Activated naive CD8-positive, alpha-beta T cell treated with anti-CD3 and anti-CD28 coated beads, Interleukin-2, amount 50 U/mL, for 16 hours (primary cell): ENCODE measurements around the gene NCCRP1.
"Not testable (repeated sequence)": the region's sequence is repeated elsewhere in the genome, so short reads cannot be mapped to it uniquely, and the experiment has no call there.

Source experiments
- DNase-seq: peaks from one replicate; pipeline ENCODE4 v3.0.0-alpha.2; 2020; ENCODE audit warnings: low read depth, low spot score

Gene NCCRP1

GRCh38 chr19:39208175-39208795 is 11.5 kb downstream of the NCCRP1 start:
- no peak for DNase-seq

DNA sequence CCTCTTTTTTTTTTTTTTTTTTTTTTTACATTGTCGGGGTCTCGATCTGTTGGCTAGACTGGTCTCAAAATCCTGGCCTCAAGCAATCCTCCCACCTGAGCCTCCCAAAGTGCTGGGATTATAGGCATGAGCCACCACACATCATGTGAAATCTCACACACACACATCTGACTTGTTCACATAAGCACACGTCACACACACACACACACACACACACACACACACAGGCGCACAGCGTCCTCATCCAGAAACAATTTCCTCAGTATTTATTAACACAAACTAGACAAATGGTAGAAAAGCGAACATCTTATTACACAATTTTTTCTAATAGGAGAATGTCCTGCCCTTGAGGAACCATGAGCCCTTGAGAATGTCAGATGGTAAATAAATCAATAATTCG is 12.4 kb downstream of the NCCRP1 start:
- no peak for DNase-seq

GRCh38 chr19:39211731-39212374 is 15.1 kb downstream of the NCCRP1 start:
- DNase-seq = no peak

- DNase-seq = peak; percentile 21
Observed at GRCh38 chr19:39212375-39212742, 15.6 kb downstream of the NCCRP1 start.

- DNase-seq = not testable (repeated sequence)
Observed at GRCh38 chr19:39215323-39215722, 18.6 kb downstream of the NCCRP1 start.

DNA sequence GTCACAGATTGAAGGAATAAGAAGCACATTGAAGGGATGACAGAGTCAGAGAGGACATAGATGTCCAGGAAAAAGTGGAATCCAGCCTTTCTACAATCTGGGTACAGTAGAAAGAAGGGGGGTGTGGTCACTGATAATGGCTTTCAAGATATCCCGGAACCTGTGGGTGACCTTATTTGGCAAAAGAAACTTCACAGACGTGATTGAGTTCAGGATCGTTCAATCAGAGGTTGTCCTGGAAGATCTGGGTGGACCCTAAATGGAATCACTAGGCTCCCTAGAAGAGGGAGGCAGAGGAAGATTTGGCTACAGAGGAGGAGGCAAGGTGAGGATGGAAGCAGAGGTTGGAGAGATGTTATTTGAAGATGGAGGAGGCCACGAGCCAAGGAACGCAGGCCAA is 20.3 kb downstream of the NCCRP1 start:
- DNase-seq = no peak

DNA sequence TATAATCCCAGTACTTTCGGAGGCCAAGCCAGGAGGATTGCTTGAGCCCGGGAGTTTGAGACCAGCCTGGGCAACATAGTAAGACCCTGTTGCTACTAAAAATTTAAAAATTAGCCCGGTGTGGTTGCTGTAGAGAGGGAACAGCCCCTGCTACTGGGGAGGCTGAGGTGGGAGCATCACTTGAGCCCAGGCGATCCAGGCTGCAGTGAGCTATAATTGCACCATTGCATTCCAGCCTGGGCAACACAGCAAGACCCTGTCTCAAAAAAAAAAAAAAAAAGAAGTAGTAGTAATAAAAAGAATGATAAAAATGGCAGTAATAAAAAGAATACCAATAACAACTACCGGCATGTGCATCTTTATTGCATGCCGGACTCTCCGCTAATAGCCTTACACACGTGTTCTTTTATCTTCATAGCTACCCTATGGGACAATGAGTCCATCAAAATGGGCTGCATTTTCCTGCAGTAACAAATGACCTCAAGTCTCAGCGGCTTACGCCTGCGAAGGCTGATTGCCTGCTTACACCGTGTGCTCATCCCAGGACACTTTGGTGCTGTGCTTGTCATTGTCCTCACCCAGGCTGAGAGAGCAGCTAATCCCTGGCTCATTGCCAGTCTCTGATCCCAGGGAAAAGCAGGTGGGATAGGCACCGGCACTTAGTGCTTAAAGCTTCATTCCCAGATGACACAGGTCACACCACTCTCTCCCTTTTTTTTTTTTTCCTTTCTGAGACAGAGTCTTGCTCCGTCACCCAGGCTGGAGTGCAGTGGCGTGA is 21.7 kb downstream of the NCCRP1 start:
- DNase-seq = no peak

- DNase-seq = not testable (repeated sequence)
Observed at GRCh38 chr19:39219108-39219507, 22.3 kb downstream of the NCCRP1 start.

- no peak for DNase-seq
Observed at GRCh38 chr19:39223703-39224279, 27.0 kb downstream of the NCCRP1 start.

DNA sequence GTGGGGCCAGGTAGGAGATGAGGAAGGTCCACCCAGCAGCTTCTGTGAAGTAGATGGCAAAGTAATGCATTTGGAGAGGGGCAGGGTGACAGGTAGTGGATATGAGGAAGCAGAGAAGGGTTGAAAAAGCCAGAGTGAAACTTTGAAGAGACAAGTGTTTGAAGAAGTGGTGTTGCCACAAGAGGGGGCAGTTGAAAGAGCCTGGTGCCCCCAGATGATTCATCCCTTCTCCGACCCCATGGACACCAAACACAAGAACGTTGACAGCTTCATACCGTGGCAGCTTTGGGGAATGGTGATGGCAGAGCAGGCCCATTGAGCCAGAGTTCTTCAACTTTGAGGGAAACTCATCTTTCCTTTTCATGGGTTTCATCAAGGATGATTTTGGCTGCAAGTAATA is 28.1 kb downstream of the NCCRP1 start:
- no peak for DNase-seq

DNA sequence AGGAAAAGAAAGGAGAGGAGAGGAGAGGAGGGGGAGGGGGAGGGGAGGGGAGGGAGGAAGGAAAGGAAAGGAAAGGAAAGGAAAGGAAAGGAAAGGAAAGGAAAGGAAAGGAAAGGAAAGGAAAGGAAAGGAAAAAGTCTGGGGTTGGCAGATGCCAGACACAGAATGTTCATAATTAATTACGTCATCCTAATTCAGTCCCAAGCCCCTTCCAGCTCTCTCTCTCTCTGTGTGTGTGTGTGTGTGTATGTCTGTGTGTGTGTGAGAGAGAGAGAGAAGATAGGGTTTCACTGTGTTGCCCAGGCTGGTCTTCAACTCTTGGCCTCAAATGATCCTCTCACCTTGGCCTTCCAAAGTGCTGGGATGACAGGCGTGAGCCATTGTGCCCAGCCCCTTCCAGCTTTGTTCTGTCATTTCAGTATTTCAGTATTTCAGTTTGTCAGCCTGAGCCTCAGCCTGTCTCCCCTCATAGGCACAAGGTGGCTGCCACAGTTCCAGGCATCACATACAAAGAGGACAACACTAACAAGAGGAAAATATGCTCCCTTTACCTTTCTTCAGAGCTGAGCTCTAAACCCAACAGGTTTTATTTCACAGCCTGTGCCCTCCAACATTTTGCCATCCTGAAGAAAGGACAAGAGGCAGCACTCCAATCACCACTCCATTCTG is 33.5 kb downstream of the NCCRP1 start:
- DNase-seq = no peak

DNA sequence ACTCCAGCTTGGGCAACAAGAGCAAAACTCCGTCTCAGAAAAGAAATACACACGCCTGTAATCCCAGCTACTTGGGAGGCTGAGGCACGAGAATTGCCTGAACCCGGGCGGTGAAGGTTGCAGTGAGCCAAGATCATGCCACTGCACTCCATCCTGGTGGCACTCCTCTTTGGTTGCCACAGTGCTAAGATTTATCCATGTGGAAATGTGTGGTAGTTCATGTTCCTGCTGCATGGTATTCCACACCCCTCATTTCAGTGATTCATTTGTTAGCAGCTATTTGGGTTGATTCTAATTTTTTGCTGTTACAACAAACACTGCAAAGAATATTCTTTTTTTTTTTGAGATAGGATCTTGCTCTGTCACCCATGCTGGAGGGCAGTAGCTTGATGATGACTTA is 35.9 kb downstream of the NCCRP1 start:
- no peak for DNase-seq

GRCh38 chr19:39236527-39236926 is 39.8 kb downstream of the NCCRP1 start:
- DNase-seq = no peak

DNA sequence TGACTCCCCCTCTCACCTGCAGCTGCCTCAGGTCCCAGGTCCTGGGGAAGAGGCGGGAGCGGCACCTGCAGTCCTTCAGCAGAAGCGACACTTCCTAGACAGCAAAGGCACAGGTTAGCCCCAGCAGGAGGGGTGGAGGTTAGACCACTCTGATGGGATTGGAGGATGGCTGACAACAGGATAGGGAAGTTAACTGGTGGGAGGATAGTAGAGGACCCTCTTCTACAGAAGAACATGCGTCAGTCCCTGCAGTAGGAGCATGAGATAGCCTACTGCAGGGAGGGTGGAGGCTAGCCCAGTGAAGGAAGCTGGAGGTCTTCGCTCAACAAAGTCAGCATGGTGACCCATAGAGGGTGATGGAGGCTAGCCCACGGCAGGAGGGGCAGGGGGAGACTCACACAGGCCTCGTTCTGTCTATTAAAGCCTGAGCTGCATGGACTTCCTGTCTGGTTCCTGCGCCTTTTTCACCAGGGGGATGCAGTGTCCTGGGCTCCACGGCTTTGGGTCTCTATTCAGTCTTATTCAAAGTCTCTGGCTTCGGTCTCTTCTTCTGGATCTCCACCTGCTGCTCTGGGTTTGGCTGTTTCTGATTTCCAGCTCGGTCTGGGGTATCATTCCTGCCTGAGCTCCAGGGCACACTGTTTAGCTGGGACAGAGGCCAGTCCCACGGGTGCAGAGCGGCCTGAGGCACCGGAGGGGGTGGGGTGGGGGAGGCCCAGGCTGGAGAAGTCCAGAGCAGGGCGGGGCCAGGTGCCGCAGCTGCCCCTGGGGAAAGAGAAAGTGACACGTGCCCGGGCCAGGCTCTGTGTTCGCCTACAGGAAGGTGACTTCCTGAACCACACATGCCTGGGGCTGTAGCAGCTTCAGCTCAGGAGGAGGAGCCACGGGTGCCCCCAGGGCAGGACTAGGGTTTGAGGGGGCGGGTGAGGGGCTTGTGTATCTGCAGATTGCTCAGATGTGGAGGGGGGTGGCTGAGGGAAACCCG is 40.7 kb downstream of the NCCRP1 start:
- DNase-seq = peak; percentile 14

GRCh38 chr19:39238209-39238608 is 41.4 kb downstream of the NCCRP1 start:
- DNase-seq = no peak

- no peak for DNase-seq
Observed at GRCh38 chr19:39238944-39239343, 42.2 kb downstream of the NCCRP1 start.

- DNase-seq = no peak
Observed at GRCh38 chr19:39240421-39240820, 43.7 kb downstream of the NCCRP1 start.

DNA sequence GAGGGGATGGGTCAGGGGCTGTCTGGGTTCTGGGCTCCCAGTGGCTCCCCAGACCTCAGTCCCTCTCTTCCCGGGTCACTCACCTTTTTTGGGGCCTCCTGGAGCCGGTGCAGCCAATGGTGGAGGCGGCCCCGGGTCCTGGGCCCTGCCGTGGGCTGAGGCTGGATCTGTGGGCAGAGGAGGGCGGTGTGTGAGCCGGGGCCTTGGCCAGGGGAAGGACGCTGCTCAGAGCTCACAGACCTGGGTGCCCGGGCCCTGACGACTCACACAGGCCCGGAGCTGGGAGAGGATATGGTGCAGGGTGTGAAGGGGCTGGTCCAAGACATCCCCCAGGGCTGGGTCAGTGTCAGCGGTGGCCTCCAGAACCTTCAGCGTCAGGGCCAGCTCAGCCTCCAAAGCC is 47.0 kb downstream of the NCCRP1 start:
- not testable (repeated sequence) for DNase-seq

GRCh38 chr19:39244410-39245100 is 47.8 kb downstream of the NCCRP1 start, which contains the start of gene IFNL3:
IFNL3 (minus strand) TSS chr19:39245006; CDS start chr19:39244967, 39 bp downstream.
- not testable (repeated sequence) for DNase-seq

GRCh38 chr19:39245166-39245565 is 48.4 kb downstream of the NCCRP1 start:
- DNase-seq = not testable (repeated sequence)
